SU-DHL-6 (cell line): ENCODE measurements around the gene ABHD17A.

Experiments
- H2AFZ ChIP-seq: fragments of 200-600 bp; sonication (generic); 2 replicates; pipeline ENCODE4 v1.6.1; 2014; ENCODE audit warnings: low read depth, mild to moderate bottlenecking, moderate library complexity, mixed read lengths, antibody characterized with exemption, low read length; ENCODE audit not compliant: severe bottlenecking
- H3F3A ChIP-seq: fragments of 200-600 bp; shearing (Covaris generic); 2 replicates; pipeline ENCODE4 v1.6.0; 2016; ENCODE audit warnings: antibody characterized with exemption, mild to moderate bottlenecking; ENCODE audit not compliant: insufficient read depth
- H3K27ac ChIP-seq: fragments of 200-600 bp; sonication (generic); 2 replicates; pipeline ENCODE4 v1.5.1; 2016; ENCODE audit warnings: low read depth, mild to moderate bottlenecking, low read length, moderate library complexity, mixed read lengths
- H3K27me3 ChIP-seq: fragments of 200-600 bp; sonication (generic), shearing (Covaris generic); 2 replicates; pipeline ENCODE4 v1.6.0; 2014; ENCODE audit warnings: mild to moderate bottlenecking, low read length
- H3K36me3 ChIP-seq: fragments of 200-600 bp; sonication (generic); 2 replicates; pipeline ENCODE4 v1.6.1; 2014; ENCODE audit warnings: mild to moderate bottlenecking, low read length, mixed read lengths
- H3K4me2 ChIP-seq: fragments of 300-600, 200-600 bp; shearing (Covaris generic), sonication (generic); 2 replicates; pipeline ENCODE4 v1.6.0; 2014; ENCODE audit warnings: low read length, low read depth, mild to moderate bottlenecking; ENCODE audit not compliant: poor library complexity, severe bottlenecking
- H3K4me3 ChIP-seq: fragments of 200-600 bp; sonication (generic); 2 replicates; pipeline ENCODE4 v1.5.1; 2014; ENCODE audit warnings: antibody characterized with exemption, low read length, mild to moderate bottlenecking, mixed read lengths; ENCODE audit not compliant: insufficient read depth, poor library complexity, severe bottlenecking
- H3K79me2 ChIP-seq: fragments of 200-600 bp; sonication (generic); 2 replicates; pipeline ENCODE4 v1.6.1; 2014; ENCODE audit warnings: mild to moderate bottlenecking, low read length, moderate library complexity; ENCODE audit not compliant: insufficient read depth
- H3K9ac ChIP-seq: fragments of 200-600 bp; sonication (generic); 2 replicates; pipeline ENCODE4 v1.7.0; 2014; ENCODE audit warnings: mild to moderate bottlenecking, low read length
- H3K9me2 ChIP-seq: fragments of 200-600 bp; sonication (generic); replicated peaks from 2 replicates; pipeline ENCODE4 v1.6.1; 2014; ENCODE audit warnings: low read length; ENCODE audit not compliant: insufficient read depth
- H3K9me3 ChIP-seq: fragments of 200-600 bp; sonication (generic); 2 replicates; pipeline ENCODE4 v1.6.1; 2014; ENCODE audit warnings: low read length, mixed read lengths; ENCODE audit not compliant: insufficient read depth
- H4K20me1 ChIP-seq: fragments of 200-600 bp; sonication (generic); 2 replicates; pipeline ENCODE4 v1.6.1; 2014; ENCODE audit warnings: low read depth, mild to moderate bottlenecking, antibody characterized with exemption, low read length, moderate library complexity, mixed read lengths
- CTCF ChIP-seq: fragments of 200-600 bp; sonication (generic); IDR thresholded peaks from one replicate; pipeline ENCODE4 v1.5.1; 2017; ENCODE audit warnings: antibody characterized with exemption, mild to moderate bottlenecking, low read length, moderate library complexity; ENCODE audit not compliant: insufficient read depth, poor library complexity, severe bottlenecking
- EZH2phosphoT487 ChIP-seq: fragments of 200-600 bp; sonication (generic), shearing (Covaris generic); conservative IDR thresholded peaks from 2 replicates; pipeline ENCODE4 v1.6.1; 2018; ENCODE audit warnings: mild to moderate bottlenecking, antibody characterized with exemption, low read length, moderate library complexity, mixed read lengths

The ABHD17A gene

GRCh38 chr19:1830568-1830967, 54.7 kb downstream of the ABHD17A start:
- no peaks in the 10 kb centered on the region; the same call in 1 of the 2 replicates for H4K20me1 ChIP-seq
- no peaks in the 10 kb centered on the region for H3K36me3 ChIP-seq
- no peak overlapping the region for H3K4me3 ChIP-seq
- TF ChIP-seq CTCF (no peak), EZH2phosphoT487 (no peak)
- H3K27ac ChIP-seq, result no peak overlapping the region
- H3K9me2 ChIP-seq, result no peaks in the 10 kb centered on the region
- H2AFZ ChIP-seq, result no peak overlapping the region
- no peak overlapping the region for H3K4me2 ChIP-seq
- no peak overlapping the region for H3K9ac ChIP-seq
- H3K79me2 ChIP-seq, result peaks cover 27% of the 10 kb centered on the region
- no peaks in the 10 kb centered on the region for H3K27me3 ChIP-seq
- no peaks in the 10 kb centered on the region for H3K9me3 ChIP-seq
- H3F3A ChIP-seq, result no peaks in the 10 kb centered on the region

GRCh38 chr19:1829958-1830357, 55.3 kb downstream of the ABHD17A start:
- no peak overlapping the region for H3K4me3 ChIP-seq
- no peaks in the 10 kb centered on the region for H3K27me3 ChIP-seq
- no peaks in the 10 kb centered on the region for H3F3A ChIP-seq
- H3K9ac ChIP-seq, result no peak overlapping the region
- H4K20me1 ChIP-seq, result no peaks in the 10 kb centered on the region; the same call in 1 of the 2 replicates
- H3K79me2 ChIP-seq, result peaks cover 21% of the 10 kb centered on the region
- H3K9me3 ChIP-seq, result no peaks in the 10 kb centered on the region
- no peak overlapping the region for H3K27ac ChIP-seq
- TF ChIP-seq EZH2phosphoT487 (no peak), CTCF (no peak)
- H2AFZ ChIP-seq, result no peak overlapping the region
- H3K9me2 ChIP-seq, result no peaks in the 10 kb centered on the region
- H3K36me3 ChIP-seq, result no peaks in the 10 kb centered on the region
- H3K4me2 ChIP-seq, result no peak overlapping the region

- Histone ChIP-seq H3K79me2 (peaks cover 8% of the 10 kb centered on the region), H3K36me3 (0 out of 2 replicates have a peak, but pooled peaks cover 4% of the 10 kb centered on the region), H3K4me3 (no peak overlapping the region), H3K9ac (no peak overlapping the region), H3F3A (no peaks in the 10 kb centered on the region), H3K4me2 (no peak overlapping the region), H3K27me3 (no peaks in the 10 kb centered on the region), H3K9me2 (no peaks in the 10 kb centered on the region), H3K27ac (no peak overlapping the region), H2AFZ (no peak overlapping the region), H3K9me3 (no peaks in the 10 kb centered on the region), H4K20me1 (no peaks in the 10 kb centered on the region; the same call in 1 of the 2 replicates)
- TF ChIP-seq EZH2phosphoT487 (no peak), CTCF (no peak)
Measured at GRCh38 chr19:1828279-1829238, 56.7 kb downstream of the ABHD17A start.
